ENCODE data around the gene PARD3. TPM values are rescaled to one million over a fixed set of nuclear protein-coding genes. Genes with fewer than 3 reads are reported as not detected.

Gene PARD3
- polyA plus RNA-seq, 3 donors: 0.51 TPM; not detected in 2

GRCh38 chr10:34107626-34108516, 707.2 kb downstream of the PARD3 start:
- Histone ChIP-seq H3K27me3 (ENCODE audit: control insufficient read depth in 2 of 2, insufficient read depth in 2 of 2, low read length in 2 of 2) (no peaks in the 10 kb centered on the region), H3K4me1 (ENCODE audit: control insufficient read depth in 1 of 2, insufficient read depth in 2 of 2, low read length in 2 of 2) (no peaks in the 10 kb centered on the region), H3K9me3 (replicated peaks in 1 of 2; ENCODE audit: control insufficient read depth in 1 of 2, insufficient read depth in 1 of 2, low read length in 2 of 2) (peaks cover 0 to 3% of the 10 kb centered on the region in 2 donors), H3K36me3 (replicated peaks in 1 of 2; ENCODE audit: control insufficient read depth in 1 of 2, insufficient read depth in 2 of 2, low read length in 2 of 2) (no peaks in the 10 kb centered on the region), H3K79me2 (ENCODE audit: insufficient read depth, low read length) (no peaks in the 10 kb centered on the region), H3K27ac (ENCODE audit: low read depth in 1 of 2, low read length in 2 of 2) (no peak overlapping the region), H4K20me1 (ENCODE audit: insufficient read depth, low read length) (no peaks in the 10 kb centered on the region), H3K4me3 (replicated peaks in 1 of 3; ENCODE audit: low read depth in 2 of 3, low read length in 3 of 3) (no peak overlapping the region), H3K9ac (ENCODE audit: insufficient read depth, low read length, poor library complexity, severe bottlenecking) (no peak overlapping the region), H2AFZ (ENCODE audit: insufficient read depth, low read depth, low read length, poor library complexity, severe bottlenecking) (no peak overlapping the region), H3K4me2 (replicated peaks; ENCODE audit: extremely low read depth, low read length, poor library complexity, severe bottlenecking) (no peak overlapping the region)
- peaks cover 0 to 2% (median 0%) of the 10 kb centered on the region in 3 donors for H3K27me3 Mint-ChIP-seq (ENCODE audit: low read depth in 3 of 3)
- TF ChIP-seq CTCF (IDR thresholded peaks at IDR 0.05): no peak
- peaks cover 6% of the 10 kb centered on the region for H3K4me1 Mint-ChIP-seq
- no peak for DNase-seq
- no peak overlapping the region for H3K4me3 Mint-ChIP-seq
- intact Hi-C loops (cut with micrococcal nuclease): no loop called here
- peak overlapping the region in 1 of 7 donors; percentile 21 for H3K27ac Mint-ChIP-seq
- WGBS (ENCODE audit: insufficient coverage): 97% methylated on average over 13 of the region's 17 CpGs
- peaks cover 0 to 9% (median 5%) of the 10 kb centered on the region in 7 donors for H3K9me3 Mint-ChIP-seq
- no peaks in the 10 kb centered on the region for H3K36me3 Mint-ChIP-seq

GRCh38 chr10:34106356-34106885, 708.7 kb downstream of the PARD3 start:
- H3K9me3 ChIP-seq (replicated peaks in 1 of 2; ENCODE audit: control insufficient read depth in 1 of 2, insufficient read depth in 1 of 2, low read length in 2 of 2): peaks cover 0 to 3% of the 10 kb centered on the region in 2 donors
- peaks cover 0 to 9% (median 6%) of the 10 kb centered on the region in 7 donors for H3K9me3 Mint-ChIP-seq
- no peak overlapping the region for H3K27ac Mint-ChIP-seq
- TF ChIP-seq CTCF (IDR thresholded peaks at IDR 0.05): no peak
- no peaks in the 10 kb centered on the region for H3K4me1 ChIP-seq (ENCODE audit: control insufficient read depth in 1 of 2, insufficient read depth in 2 of 2, low read length in 2 of 2)
- no peak overlapping the region for H2AFZ ChIP-seq (ENCODE audit: insufficient read depth, low read depth, low read length, poor library complexity, severe bottlenecking)
- no peak overlapping the region for H3K4me2 ChIP-seq (replicated peaks; ENCODE audit: extremely low read depth, low read length, poor library complexity, severe bottlenecking)
- peaks cover 7% of the 10 kb centered on the region for H3K4me1 Mint-ChIP-seq
- H3K79me2 ChIP-seq (ENCODE audit: insufficient read depth, low read length): no peaks in the 10 kb centered on the region
- H3K27ac ChIP-seq (ENCODE audit: low read depth in 1 of 2, low read length in 2 of 2): no peak overlapping the region
- H3K36me3 ChIP-seq (replicated peaks in 1 of 2; ENCODE audit: control insufficient read depth in 1 of 2, insufficient read depth in 2 of 2, low read length in 2 of 2): no peaks in the 10 kb centered on the region
- H3K27me3 Mint-ChIP-seq (ENCODE audit: low read depth in 3 of 3): peaks cover 0 to 2% (median 0%) of the 10 kb centered on the region in 3 donors
- peaks cover 0 to 2% of the 10 kb centered on the region in 2 donors for H3K36me3 Mint-ChIP-seq
- H4K20me1 ChIP-seq (ENCODE audit: insufficient read depth, low read length): no peaks in the 10 kb centered on the region
- intact Hi-C loops (cut with micrococcal nuclease): no loop called here
- no peaks in the 10 kb centered on the region for H3K27me3 ChIP-seq (ENCODE audit: control insufficient read depth in 2 of 2, insufficient read depth in 2 of 2, low read length in 2 of 2)
- 91% methylated on average over 5 of the region's 7 CpGs for WGBS (ENCODE audit: insufficient coverage)
- H3K4me3 ChIP-seq (replicated peaks in 1 of 3; ENCODE audit: low read depth in 2 of 3, low read length in 3 of 3): no peak overlapping the region
- DNase-seq: no peak
- no peak overlapping the region for H3K4me3 Mint-ChIP-seq
- H3K9ac ChIP-seq (ENCODE audit: insufficient read depth, low read length, poor library complexity, severe bottlenecking): no peak overlapping the region

All from CD14-positive monocyte (primary cell).